Stimulated activated CD8-positive, alpha-beta memory T cell treated with anti-CD3 and anti-CD28 coated beads, Interleukin-12 subunit alpha, Interleukin-12 subunit beta, amount 100 ng/mL, for 24 hours (primary cell): ENCODE measurements around the gene EXOSC7.

Experiments
- DNase-seq: peaks from one replicate; pipeline ENCODE4 v3.0.0-alpha.2; 2020; ENCODE audit errors: extremely low read depth

EXOSC7 gene

GRCh38 chr3:44992555-44993470, 16.8 kb downstream of the EXOSC7 start:
- no peak for DNase-seq

GRCh38 chr3:44993471-44994205, 17.6 kb downstream of the EXOSC7 start:
- DNase-seq, result no peak

GRCh38 chr3:44995142-44995770, 19.2 kb downstream of the EXOSC7 start:
- DNase-seq, result no peak

GRCh38 chr3:44996556-44996969, 20.5 kb downstream of the EXOSC7 start:
- DNase-seq, result no peak

GRCh38 chr3:44999782-45000181, 23.7 kb downstream of the EXOSC7 start:
- DNase-seq, result no peak

- no peak for DNase-seq
These were observed 24.8 kb downstream of the EXOSC7 start for GRCh38 chr3:45000823-45001222.

GRCh38 chr3:45001738-45002137, 25.7 kb downstream of the EXOSC7 start:
- DNase-seq, result no peak

- DNase-seq, result no peak
These were observed 26.2 kb downstream of the EXOSC7 start for GRCh38 chr3:45002139-45002660.

- no peak for DNase-seq
These were observed 26.7 kb downstream of the EXOSC7 start for GRCh38 chr3:45002720-45003119.

GRCh38 chr3:45003406-45003805, 27.4 kb downstream of the EXOSC7 start:
- DNase-seq, result no peak

- no peak for DNase-seq
These were observed 27.8 kb downstream of the EXOSC7 start for GRCh38 chr3:45003859-45004258.

GRCh38 chr3:45007091-45007490, 31.0 kb downstream of the EXOSC7 start:
- DNase-seq, result no peak

- no peak for DNase-seq
These were observed 32.1 kb downstream of the EXOSC7 start for GRCh38 chr3:45008117-45008516.

- no peak for DNase-seq
These were observed 33.8 kb downstream of the EXOSC7 start for GRCh38 chr3:45009868-45010267.

- DNase-seq, result no peak
These were observed 34.8 kb downstream of the EXOSC7 start for GRCh38 chr3:45010811-45011333.

GRCh38 chr3:45011756-45012508, 35.9 kb downstream of the EXOSC7 start:
- no peak for DNase-seq

- no peak for DNase-seq
These were observed 36.5 kb downstream of the EXOSC7 start for GRCh38 chr3:45012577-45012976.

- no peak for DNase-seq
These were observed 40.9 kb downstream of the EXOSC7 start for GRCh38 chr3:45016916-45017315.

GRCh38 chr3:45017821-45018220, 41.8 kb downstream of the EXOSC7 start:
- no peak for DNase-seq

- no peak for DNase-seq
These were observed 44.5 kb downstream of the EXOSC7 start for GRCh38 chr3:45020534-45020933.
